ENCODE measurements around the gene LMO1.

- TF ChIP-seq POLR2A (IDR thresholded peaks at IDR 0.05), result no peak
- TF ChIP-seq, protein P1, sequence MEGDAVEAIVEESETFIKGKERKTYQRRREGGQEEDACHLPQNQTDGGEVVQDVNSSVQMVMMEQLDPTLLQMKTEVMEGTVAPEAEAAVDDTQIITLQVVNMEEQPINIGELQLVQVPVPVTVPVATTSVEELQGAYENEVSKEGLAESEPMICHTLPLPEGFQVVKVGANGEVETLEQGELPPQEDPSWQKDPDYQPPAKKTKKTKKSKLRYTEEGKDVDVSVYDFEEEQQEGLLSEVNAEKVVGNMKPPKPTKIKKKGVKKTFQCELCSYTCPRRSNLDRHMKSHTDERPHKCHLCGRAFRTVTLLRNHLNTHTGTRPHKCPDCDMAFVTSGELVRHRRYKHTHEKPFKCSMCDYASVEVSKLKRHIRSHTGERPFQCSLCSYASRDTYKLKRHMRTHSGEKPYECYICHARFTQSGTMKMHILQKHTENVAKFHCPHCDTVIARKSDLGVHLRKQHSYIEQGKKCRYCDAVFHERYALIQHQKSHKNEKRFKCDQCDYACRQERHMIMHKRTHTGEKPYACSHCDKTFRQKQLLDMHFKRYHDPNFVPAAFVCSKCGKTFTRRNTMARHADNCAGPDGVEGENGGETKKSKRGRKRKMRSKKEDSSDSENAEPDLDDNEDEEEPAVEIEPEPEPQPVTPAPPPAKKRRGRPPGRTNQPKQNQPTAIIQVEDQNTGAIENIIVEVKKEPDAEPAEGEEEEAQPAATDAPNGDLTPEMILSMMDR (IDR thresholded peaks at IDR 0.05), result no peak
Observed at GRCh38 chr11:8242499-8243280, 21.0 kb downstream of the LMO1 start.

Measured in heart left ventricle (tissue), 13 donors.